ENCODE measurements around the gene C19orf85.
"Not testable (repeated sequence)": the region's sequence is repeated elsewhere in the genome, so short reads cannot be mapped to it uniquely, and the experiment has no call there.

The C19orf85 gene

GRCh38 chr19:55433292-55433691 is 31.3 kb downstream of the C19orf85 start:
- TF ChIP-seq JUND (IDR thresholded peaks at IDR 0.05; ENCODE audit: low read depth), result no peak
- no peak for DNase-seq (ENCODE audit: low read depth in 1 of 2, low spot score in 1 of 2)
- in situ Hi-C loops (cut with HindIII; ENCODE audit: low pct_unique_long_range_greater_than_20kb, low sequenced_read_pairs), result no loop called here

- no peak for DNase-seq (ENCODE audit: low read depth in 1 of 2, low spot score in 1 of 2)
- in situ Hi-C loops (cut with HindIII; ENCODE audit: low pct_unique_long_range_greater_than_20kb, low sequenced_read_pairs), result no loop called here
- no peak for TF ChIP-seq JUND (IDR thresholded peaks at IDR 0.05; ENCODE audit: low read depth)
Observed at GRCh38 chr19:55432241-55432959, 32.2 kb downstream of the C19orf85 start.

GRCh38 chr19:55431183-55431582 is 33.4 kb downstream of the C19orf85 start:
- no peak for DNase-seq (ENCODE audit: low read depth in 1 of 2, low spot score in 1 of 2)
- no peak for TF ChIP-seq JUND (IDR thresholded peaks at IDR 0.05; ENCODE audit: low read depth)
- in situ Hi-C loops (cut with HindIII; ENCODE audit: low pct_unique_long_range_greater_than_20kb, low sequenced_read_pairs), result no loop called here

GRCh38 chr19:55426042-55426441 is 38.5 kb downstream of the C19orf85 start:
- in situ Hi-C loops (cut with HindIII; ENCODE audit: low pct_unique_long_range_greater_than_20kb, low sequenced_read_pairs), result no loop called here
- no peak for DNase-seq (ENCODE audit: low read depth in 1 of 2, low spot score in 1 of 2)
- no peak for TF ChIP-seq JUND (IDR thresholded peaks at IDR 0.05; ENCODE audit: low read depth)

- TF ChIP-seq JUND (IDR thresholded peaks at IDR 0.05; ENCODE audit: low read depth), result no peak
- in situ Hi-C loops (cut with HindIII; ENCODE audit: low pct_unique_long_range_greater_than_20kb, low sequenced_read_pairs), result no loop called here
- no peak for DNase-seq (ENCODE audit: low read depth in 1 of 2, low spot score in 1 of 2)
Observed at GRCh38 chr19:55424518-55424917, 40.0 kb downstream of the C19orf85 start.

GRCh38 chr19:55423225-55424005 is 41.1 kb downstream of the C19orf85 start:
- no peak for DNase-seq (ENCODE audit: low read depth in 1 of 2, low spot score in 1 of 2)
- TF ChIP-seq JUND (IDR thresholded peaks at IDR 0.05; ENCODE audit: low read depth), result no peak
- in situ Hi-C loops (cut with HindIII; ENCODE audit: low pct_unique_long_range_greater_than_20kb, low sequenced_read_pairs), result no loop called here

- DNase-seq (ENCODE audit: low read depth in 1 of 2, low spot score in 1 of 2); in situ Hi-C loops (cut with HindIII; ENCODE audit: low pct_unique_long_range_greater_than_20kb, low sequenced_read_pairs): not testable (repeated sequence)
Observed at GRCh38 chr19:55421281-55421680, 43.3 kb downstream of the C19orf85 start.

GRCh38 chr19:55419624-55420236 is 44.8 kb downstream of the C19orf85 start:
- in situ Hi-C loops (cut with HindIII; ENCODE audit: low pct_unique_long_range_greater_than_20kb, low sequenced_read_pairs), result no loop called here
- TF ChIP-seq JUND (IDR thresholded peaks at IDR 0.05; ENCODE audit: low read depth), result no peak
- no peak for DNase-seq (ENCODE audit: low read depth in 1 of 2, low spot score in 1 of 2)

GRCh38 chr19:55419103-55419502 is 45.4 kb downstream of the C19orf85 start:
- TF ChIP-seq JUND (IDR thresholded peaks at IDR 0.05; ENCODE audit: low read depth), result no peak
- DNase-seq (ENCODE audit: low read depth in 1 of 2, low spot score in 1 of 2), result no peak
- in situ Hi-C loops (cut with HindIII; ENCODE audit: low pct_unique_long_range_greater_than_20kb, low sequenced_read_pairs), result no loop called here

GRCh38 chr19:55418185-55418584 is 46.4 kb downstream of the C19orf85 start:
- DNase-seq (ENCODE audit: low read depth in 1 of 2, low spot score in 1 of 2), result peak; percentile 64 to 85

More at GRCh38 chr19:55418185-55418584, 46.4 kb downstream of the C19orf85 start:
- in situ Hi-C loops (cut with HindIII; ENCODE audit: low pct_unique_long_range_greater_than_20kb, low sequenced_read_pairs), result no loop called here
- TF ChIP-seq JUND (IDR thresholded peaks at IDR 0.05; ENCODE audit: low read depth), result no peak
